HG03025 (cell line): ENCODE results near the gene RGS14.

Experiments used
- ATAC-seq: cut with Tn5 transposase; IDR thresholded peaks from one replicate; pipeline ENCODE4 v1.9.1; 2021; ENCODE audit warnings: mild to moderate bottlenecking, moderate library complexity; ENCODE audit not compliant: unreplicated experiment, low FRiP score

RGS14 gene, protein sequence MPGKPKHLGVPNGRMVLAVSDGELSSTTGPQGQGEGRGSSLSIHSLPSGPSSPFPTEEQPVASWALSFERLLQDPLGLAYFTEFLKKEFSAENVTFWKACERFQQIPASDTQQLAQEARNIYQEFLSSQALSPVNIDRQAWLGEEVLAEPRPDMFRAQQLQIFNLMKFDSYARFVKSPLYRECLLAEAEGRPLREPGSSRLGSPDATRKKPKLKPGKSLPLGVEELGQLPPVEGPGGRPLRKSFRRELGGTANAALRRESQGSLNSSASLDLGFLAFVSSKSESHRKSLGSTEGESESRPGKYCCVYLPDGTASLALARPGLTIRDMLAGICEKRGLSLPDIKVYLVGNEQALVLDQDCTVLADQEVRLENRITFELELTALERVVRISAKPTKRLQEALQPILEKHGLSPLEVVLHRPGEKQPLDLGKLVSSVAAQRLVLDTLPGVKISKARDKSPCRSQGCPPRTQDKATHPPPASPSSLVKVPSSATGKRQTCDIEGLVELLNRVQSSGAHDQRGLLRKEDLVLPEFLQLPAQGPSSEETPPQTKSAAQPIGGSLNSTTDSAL

GRCh38 chr5:177357459-177358351 lies at the start of gene RGS14:
RGS14 (plus strand) TSS chr5:177357924; CDS start chr5:177358025, 101 bp downstream.
- ATAC-seq, result peak; percentile 80

DNA sequence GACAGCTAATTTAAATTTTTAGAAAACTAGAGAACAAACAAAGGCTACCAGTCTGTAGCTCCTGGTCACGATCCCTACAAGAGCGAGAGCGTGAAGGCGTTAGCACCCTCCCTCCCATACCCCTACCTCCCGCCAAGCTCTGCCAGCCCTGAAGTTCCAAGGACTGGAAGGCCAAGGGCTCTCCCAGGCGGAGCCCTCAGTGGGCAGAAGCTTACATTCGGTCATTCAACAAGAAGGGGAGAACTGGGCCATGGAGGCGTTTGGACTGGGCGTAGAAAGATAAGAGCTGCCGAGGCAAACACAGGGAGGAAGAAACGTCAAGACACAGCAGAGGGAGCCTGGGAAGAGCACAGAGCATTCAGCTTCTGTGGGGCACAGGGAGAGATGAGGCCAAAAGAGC lies 49.0 kb upstream of the RGS14 start:
- no peak for ATAC-seq

- ATAC-seq, result no peak
These were observed 48.2 kb upstream of the RGS14 start for GRCh38 chr5:177309351-177310191.

DNA sequence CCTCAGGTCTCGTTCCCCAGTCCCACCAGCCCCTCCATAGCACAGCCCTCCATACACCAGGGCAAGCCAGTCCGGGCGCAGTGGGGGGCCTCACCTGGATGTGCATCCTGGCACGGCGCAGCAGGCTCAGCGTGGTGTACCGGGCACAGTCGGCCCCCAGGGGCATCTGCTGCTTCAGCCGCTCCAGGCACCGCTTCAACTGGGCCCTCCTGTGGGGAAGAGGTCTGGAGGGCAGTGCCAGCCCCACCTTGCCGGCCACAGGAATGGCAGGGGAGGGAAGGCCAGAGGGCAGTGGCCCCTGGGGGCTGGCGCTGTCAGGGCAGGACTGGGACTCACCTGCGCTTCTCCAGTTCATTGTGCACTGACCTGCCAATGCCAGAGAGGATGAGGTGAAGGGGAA lies 47.4 kb upstream of the RGS14 start:
- ATAC-seq, result no peak

- ATAC-seq, result no peak
These were observed 46.9 kb upstream of the RGS14 start for GRCh38 chr5:177310757-177311391.

- ATAC-seq, result no peak
These were observed 46.4 kb upstream of the RGS14 start for GRCh38 chr5:177311392-177311722.

- ATAC-seq, result peak; percentile 75
These were observed 45.7 kb upstream of the RGS14 start, which contains the start of gene MXD3 for GRCh38 chr5:177311723-177312648. MXD3 (minus strand) TSS chr5:177311898; CDS start chr5:177311830, 68 bp downstream.

GRCh38 chr5:177312649-177313181 lies 45.0 kb upstream of the RGS14 start:
- ATAC-seq, result peak; percentile 26

DNA sequence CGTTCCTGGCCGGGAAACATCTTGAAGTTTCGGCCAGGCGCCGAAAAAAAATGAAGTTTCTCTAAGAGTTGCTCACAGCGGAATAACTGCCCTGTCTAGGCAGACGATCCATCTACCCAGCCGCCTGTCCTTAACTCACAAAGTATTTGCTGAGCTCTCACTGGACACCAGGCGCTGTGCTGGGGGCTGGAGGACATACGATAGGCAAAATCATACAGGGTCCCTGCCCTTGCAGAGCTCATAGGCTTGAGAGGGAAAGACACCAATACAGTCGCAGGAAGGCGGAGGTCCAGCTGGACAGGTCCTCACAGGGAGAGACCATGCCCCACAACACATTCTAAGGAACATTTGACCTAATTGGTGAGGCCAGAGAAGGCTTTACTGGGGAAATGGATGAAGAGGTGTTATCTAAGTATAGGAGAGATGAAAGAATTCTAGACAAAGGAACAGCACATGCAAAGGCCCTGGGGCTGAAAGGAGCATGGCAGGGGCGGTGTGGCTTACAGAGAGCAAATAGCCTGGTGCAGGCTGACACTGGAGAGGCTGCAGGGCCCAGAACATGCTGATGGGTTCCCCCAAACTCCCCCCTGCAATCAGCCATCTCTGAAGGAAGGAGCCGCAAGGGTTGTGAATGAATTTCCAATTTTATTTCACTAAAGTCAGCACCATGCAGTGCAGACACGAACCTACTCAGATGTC lies 44.0 kb upstream of the RGS14 start:
- ATAC-seq, result no peak

- no peak for ATAC-seq
These were observed 43.1 kb upstream of the RGS14 start for GRCh38 chr5:177314376-177315342.

- no peak for ATAC-seq
These were observed 42.3 kb upstream of the RGS14 start for GRCh38 chr5:177315411-177315810.

DNA sequence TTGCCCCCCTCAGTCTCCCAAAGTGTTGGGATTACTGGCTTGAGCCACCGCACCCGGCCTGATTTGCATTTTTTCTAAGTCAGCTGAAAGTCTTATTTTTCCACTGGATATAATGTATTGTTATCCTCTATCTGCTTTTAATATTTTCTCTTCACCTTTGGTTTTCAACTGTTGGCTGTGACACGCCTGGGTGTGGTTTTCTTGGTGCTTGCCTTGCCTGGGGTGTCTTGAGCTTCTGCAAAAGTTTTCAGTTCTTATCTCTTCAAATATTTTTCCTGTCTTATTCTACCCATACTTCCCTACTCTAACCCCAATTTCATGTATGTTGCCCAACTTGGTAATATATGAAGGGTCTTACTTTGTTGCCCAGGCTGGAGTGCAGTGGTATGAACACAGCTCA lies 41.7 kb upstream of the RGS14 start:
- no peak for ATAC-seq

DNA sequence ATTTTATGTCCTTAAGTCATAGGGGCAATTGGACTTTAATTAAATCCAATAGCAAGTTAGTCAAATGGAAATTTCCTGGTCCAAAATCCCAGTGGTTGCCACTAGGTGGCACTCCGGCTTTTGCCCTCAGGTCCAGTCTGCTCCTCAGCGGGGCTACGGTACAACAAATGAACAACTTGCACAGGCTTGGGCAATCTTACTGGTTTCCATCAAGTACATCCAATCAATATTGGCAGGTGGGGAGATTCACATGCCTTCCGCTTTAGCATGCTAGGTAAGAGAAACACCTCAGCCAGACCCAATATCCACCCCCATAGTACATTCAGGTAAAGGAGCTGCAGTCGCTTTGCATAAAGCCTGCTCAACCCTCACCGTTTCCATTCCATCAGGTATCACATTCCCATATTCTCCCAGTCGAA lies 39.8 kb upstream of the RGS14 start:
- ATAC-seq, result no peak

GRCh38 chr5:177319913-177320588 lies 37.7 kb upstream of the RGS14 start:
- no peak for ATAC-seq

DNA sequence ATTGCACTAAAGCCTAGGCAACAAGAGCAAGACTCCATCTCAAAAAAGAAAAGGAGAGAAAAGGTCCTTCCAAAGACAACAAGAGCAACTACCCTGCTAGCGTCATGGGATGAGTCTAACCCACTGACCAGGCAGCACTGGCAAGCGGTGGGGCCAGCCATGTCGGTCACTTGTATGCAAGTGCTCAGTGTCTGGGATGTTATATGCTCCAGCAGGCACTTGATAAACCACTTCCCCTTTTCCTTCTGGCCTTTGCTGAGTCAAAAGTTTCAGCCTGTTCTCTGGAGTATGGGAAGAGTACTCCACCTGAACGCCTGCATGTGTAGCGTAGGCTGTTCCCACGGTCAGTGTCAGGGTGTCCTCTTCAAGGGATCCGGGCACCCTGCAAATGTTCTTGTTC lies 36.8 kb upstream of the RGS14 start:
- ATAC-seq, result no peak

DNA sequence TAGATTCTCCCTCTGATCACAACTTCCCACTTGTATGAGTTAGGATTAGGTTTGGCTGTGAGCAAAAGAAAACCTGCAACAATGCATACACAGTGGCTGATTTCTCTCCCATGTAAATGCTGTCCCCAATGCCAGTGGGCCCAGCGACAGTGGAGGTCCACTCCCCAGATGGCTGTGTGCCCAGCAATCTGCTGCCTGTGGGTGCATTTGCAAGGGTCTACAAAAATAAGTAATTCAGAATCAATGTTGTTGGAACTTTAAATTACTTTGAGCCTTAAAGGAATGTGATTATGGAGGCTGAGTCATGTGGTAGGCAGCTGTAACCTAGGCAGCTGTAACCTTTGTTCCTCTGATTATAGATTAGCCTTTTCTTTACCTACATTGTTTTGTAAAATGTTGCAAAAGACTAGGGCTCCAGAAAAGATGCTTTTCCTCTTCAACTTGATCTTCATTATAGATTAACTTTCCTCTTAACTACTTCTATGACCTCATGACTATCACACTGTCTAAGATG lies 31.8 kb upstream of the RGS14 start:
- ATAC-seq, result no peak
